GM12801 (cell line): Measurements from ENCODE around the gene SUPT7L.

Experiments used
- TF ChIP-seq, protein P1 (sequence below): IDR thresholded peaks from one replicate; pipeline ENCODE4 v1.5.1; 2011; ENCODE audit warnings: control low read depth; ENCODE audit not compliant: insufficient read length; ENCODE audit errors: extremely low read depth

The SUPT7L gene

DNA sequence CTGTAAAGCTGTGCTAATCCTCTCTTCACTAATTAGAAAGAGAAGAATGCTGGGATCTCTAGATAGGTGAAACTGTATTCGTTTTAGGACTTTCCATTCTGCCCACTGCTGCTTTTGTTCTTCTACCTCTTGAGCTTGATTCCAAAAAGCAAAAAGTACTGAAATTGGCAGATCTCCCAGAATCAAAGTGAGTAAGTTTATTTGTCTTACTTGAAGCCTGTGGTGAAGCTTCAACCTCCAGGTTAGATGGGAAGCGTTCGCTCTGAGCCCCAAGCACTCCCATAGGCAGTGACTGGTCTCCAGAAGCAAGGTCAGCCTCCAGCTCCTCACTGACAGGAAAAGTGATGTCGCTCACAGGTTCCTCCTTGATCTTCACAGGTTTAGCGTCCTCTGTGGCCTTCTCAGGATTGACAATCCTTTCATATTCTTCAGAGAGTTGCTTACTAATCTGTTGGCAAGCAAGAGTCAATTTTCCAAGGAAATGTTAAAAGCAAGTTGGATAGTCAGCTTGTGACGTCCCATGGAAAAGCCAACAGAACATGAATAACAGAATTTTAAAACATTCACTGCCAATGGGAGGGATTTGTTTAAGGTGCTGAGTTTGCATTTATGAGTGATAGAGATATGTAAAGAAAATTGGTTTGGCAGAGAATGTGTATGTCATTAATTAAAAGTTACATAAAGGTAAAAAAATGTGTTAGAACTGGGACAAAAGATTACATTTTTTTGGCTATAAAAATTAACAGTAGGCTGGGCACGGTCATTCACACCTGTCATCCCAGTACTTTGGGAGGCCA lies 8.1 kb downstream of the SUPT7L start:
- TF ChIP-seq, protein P1, sequence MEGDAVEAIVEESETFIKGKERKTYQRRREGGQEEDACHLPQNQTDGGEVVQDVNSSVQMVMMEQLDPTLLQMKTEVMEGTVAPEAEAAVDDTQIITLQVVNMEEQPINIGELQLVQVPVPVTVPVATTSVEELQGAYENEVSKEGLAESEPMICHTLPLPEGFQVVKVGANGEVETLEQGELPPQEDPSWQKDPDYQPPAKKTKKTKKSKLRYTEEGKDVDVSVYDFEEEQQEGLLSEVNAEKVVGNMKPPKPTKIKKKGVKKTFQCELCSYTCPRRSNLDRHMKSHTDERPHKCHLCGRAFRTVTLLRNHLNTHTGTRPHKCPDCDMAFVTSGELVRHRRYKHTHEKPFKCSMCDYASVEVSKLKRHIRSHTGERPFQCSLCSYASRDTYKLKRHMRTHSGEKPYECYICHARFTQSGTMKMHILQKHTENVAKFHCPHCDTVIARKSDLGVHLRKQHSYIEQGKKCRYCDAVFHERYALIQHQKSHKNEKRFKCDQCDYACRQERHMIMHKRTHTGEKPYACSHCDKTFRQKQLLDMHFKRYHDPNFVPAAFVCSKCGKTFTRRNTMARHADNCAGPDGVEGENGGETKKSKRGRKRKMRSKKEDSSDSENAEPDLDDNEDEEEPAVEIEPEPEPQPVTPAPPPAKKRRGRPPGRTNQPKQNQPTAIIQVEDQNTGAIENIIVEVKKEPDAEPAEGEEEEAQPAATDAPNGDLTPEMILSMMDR = no peak

GRCh38 chr2:27653397-27653796 lies 10.0 kb downstream of the SUPT7L start:
- TF ChIP-seq, protein P1 = no peak

GRCh38 chr2:27652790-27653189 lies 10.6 kb downstream of the SUPT7L start:
- TF ChIP-seq, protein P1 = no peak

DNA sequence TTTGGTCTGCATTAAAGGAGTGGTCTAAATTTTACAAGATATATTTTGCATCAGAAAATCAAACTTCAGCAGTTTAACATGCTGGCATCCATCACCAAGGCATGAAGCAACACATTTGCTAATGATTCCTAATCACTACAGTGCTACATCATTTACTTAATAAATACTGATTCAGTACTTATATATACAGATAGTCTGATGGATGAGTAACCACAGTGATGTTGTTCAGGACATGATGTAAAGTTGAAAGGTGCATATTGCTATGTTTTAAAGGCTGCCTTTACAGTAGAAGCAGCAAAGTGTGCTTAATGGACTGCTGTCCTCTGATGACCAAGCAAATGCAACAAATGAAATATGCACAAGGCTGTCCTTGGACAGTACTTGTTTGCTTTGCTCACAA lies 11.1 kb downstream of the SUPT7L start:
- TF ChIP-seq, protein P1 = no peak

- TF ChIP-seq, protein P1 = no peak
These were observed 12.4 kb downstream of the SUPT7L start for GRCh38 chr2:27651056-27651455.

- TF ChIP-seq, protein P1 = no peak
These were observed 15.7 kb downstream of the SUPT7L start for GRCh38 chr2:27647737-27648136.

- TF ChIP-seq, protein P1 = no peak
These were observed 16.1 kb downstream of the SUPT7L start for GRCh38 chr2:27647289-27647688.
